K562 (cell line): ENCODE results near the gene GPR33. TPM values are rescaled to one million over a fixed set of nuclear protein-coding genes. Genes with fewer than 3 reads are reported as not detected.

ENCODE experiments used
- ATAC-seq: fragments of 200-7000 bp; cut with Tn5 transposase; 3 replicates; pipeline ENCODE4 v1.9.1; 2020; ENCODE audit warnings: moderate library complexity
- BruUV-seq: library from RNA; stranded (reverse); fragments of 400-500 nt; replicated peaks from 2 replicates; lab custom pipeline; 2021; lab: Mats Ljungman, UMichigan
- CTCF ChIA-PET: fragments of 300-600 bp; formaldehyde crosslinking; extraction: SDS; loops from one replicate; lab custom pipeline; 2021; ENCODE audit warnings: low intra/inter-chr PET ratio; lab: Yijun Ruan, JAX
- POLR2A ChIA-PET: fragments of 300-600, 350-650 bp; sonication (Branson Sonifier 250); formaldehyde crosslinking; extraction: SDS; loops from one replicate; lab custom pipeline; 2021; ENCODE audit warnings: antibody characterized with exemption, inconsistent platforms; lab: Yijun Ruan, JAX
- DNase-seq, 4 experiments: peaks; one replicate each; pipeline versions ENCODE4 v3.0.0 to v3.0.0-alpha.2; 2011 to 2018; ENCODE audit warnings: low spot score in 3 of 4, mixed read lengths in 3 of 4; ENCODE audit errors: extremely low read depth in 1 of 4
- FAIRE-seq: peaks from 2 replicates; lab custom pipeline; 2011; peaks lifted over from hg19 to GRCh38; lab: Jason Lieb, UNC
- H2AFZ ChIP-seq: 2 replicates; pipeline ENCODE4 v1.6.0; 2011; ENCODE audit warnings: low read depth, low read length, control low read depth, inconsistent platforms
- H3K27ac ChIP-seq: fragments of 200-600 bp; 3 replicates; pipeline ENCODE4 v1.8.0; 2011; ENCODE audit warnings: low read depth, mild to moderate bottlenecking, control low read depth, inconsistent platforms, low read length, moderate library complexity, mixed read lengths; ENCODE audit errors: extremely low read depth
- H3K27me3 ChIP-seq, 2 experiments: fragments of 300-600 bp in 1 of 2; 2 replicates in 1 of 2; 3 replicates in 1 of 2; pipeline versions ENCODE4 v1.6.0 to v1.8.0; 2011; ENCODE audit warnings: inconsistent platforms in 2 of 2, low read length in 2 of 2, mild to moderate bottlenecking in 1 of 2, mixed read lengths in 1 of 2, moderate library complexity in 1 of 2; ENCODE audit not compliant: control insufficient read depth in 2 of 2, insufficient read depth in 2 of 2
- H3K36me3 ChIP-seq: fragments of 300-600 bp; 3 replicates; pipeline ENCODE4 v1.8.0; 2011; ENCODE audit warnings: mild to moderate bottlenecking, low read length, inconsistent platforms; ENCODE audit not compliant: control insufficient read depth, insufficient read depth
- H3K4me1 ChIP-seq, 2 experiments: fragments of 200-600 bp in 1 of 2; replicated peaks in 1 of 2; 2 replicates in 1 of 2; 3 replicates in 1 of 2; pipeline versions ENCODE4 v1.5.1 to v1.8.0; 2011; ENCODE audit warnings: inconsistent platforms in 2 of 2, low read length in 2 of 2, mild to moderate bottlenecking in 1 of 2, mixed read lengths in 1 of 2, moderate library complexity in 1 of 2; ENCODE audit not compliant: control insufficient read depth in 2 of 2, insufficient read depth in 2 of 2
- H3K4me2 ChIP-seq: 2 replicates; pipeline ENCODE4 v1.6.1; 2011; ENCODE audit warnings: low read length, control low read depth, inconsistent platforms, mixed read lengths; ENCODE audit not compliant: insufficient read depth
- H3K4me3 ChIP-seq: fragments of 200-600 bp; sonication (generic), shearing (Covaris generic); 2 replicates; pipeline ENCODE4 v1.5.1; 2016; ENCODE audit warnings: control low read depth, inconsistent platforms
- H3K79me2 ChIP-seq: fragments of 200-600 bp; 3 replicates; pipeline ENCODE4 v1.8.0; 2011; ENCODE audit warnings: low read length, inconsistent platforms; ENCODE audit not compliant: control insufficient read depth, insufficient read depth
- H3K9ac ChIP-seq, 2 experiments: 2 replicates each; pipeline versions ENCODE4 v1.6.0 to v1.6.1; 2011; ENCODE audit warnings: low read depth in 2 of 2, low read length in 2 of 2, control low read depth in 1 of 2, inconsistent platforms in 1 of 2, mild to moderate bottlenecking in 1 of 2, mixed read lengths in 1 of 2; ENCODE audit not compliant: insufficient read depth in 1 of 2
- H3K9me1 ChIP-seq: one replicate; pipeline ENCODE4 v1.6.0; 2011; ENCODE audit warnings: inconsistent platforms, mild to moderate bottlenecking, low read length, moderate library complexity; ENCODE audit not compliant: control insufficient read depth, insufficient read depth
- H3K9me3 ChIP-seq: replicated peaks from 2 replicates; pipeline ENCODE4 v1.5.1; 2011; ENCODE audit warnings: low read depth, low read length, inconsistent platforms; ENCODE audit not compliant: control insufficient read depth, insufficient read depth
- H4K20me1 ChIP-seq: replicated peaks from 2 replicates; pipeline ENCODE4 v1.6.1; 2011; ENCODE audit warnings: low read length, inconsistent platforms, mixed read lengths; ENCODE audit not compliant: control insufficient read depth, insufficient read depth
- FOXP1 ChIP-seq: sonication (generic); formaldehyde crosslinking; IDR thresholded peaks from 2 replicates; pipeline ENCODE4 v1.8.0; 2022; ENCODE audit warnings: mild to moderate bottlenecking, missing genetic modification reagents
- NFE2 ChIP-seq: IDR thresholded peaks from 2 replicates; pipeline ENCODE4 v1.6.1; 2014; ENCODE audit warnings: antibody characterized with exemption, low read depth
- ZBTB17 ChIP-seq: fragments of 450-650 bp; formaldehyde crosslinking; IDR thresholded peaks from 2 replicates; pipeline ENCODE4 v1.4.0; 2020; ENCODE audit warnings: mild to moderate bottlenecking
- ZFP36 ChIP-seq: fragments of 150-350 bp; IDR thresholded peaks from 2 replicates; pipeline ENCODE4 v1.6.1; 2018; ENCODE audit warnings: low read length, low read depth; ENCODE audit not compliant: partially characterized antibody
- ZNF23 ChIP-seq: fragments of 250-450 bp; sonication (Bioruptor Pico); IDR thresholded peaks from 2 replicates; pipeline ENCODE4 v1.4.0; 2020; ENCODE audit warnings: mild to moderate bottlenecking
- ZNF431 ChIP-seq: sonication (generic); formaldehyde crosslinking; IDR thresholded peaks from 2 replicates; pipeline ENCODE4 v1.8.0; 2022; ENCODE audit warnings: mild to moderate bottlenecking, missing genetic modification reagents
- WGBS: fragments of 100-300 bp; shearing (Covaris generic); methylation state at CpG from one replicate; pipeline ENCODE4 v1.1.6; 2016; ENCODE audit warnings: low coverage, mixed read lengths; ENCODE audit not compliant: insufficient coverage; ENCODE audit errors: missing lambda C conversion rate; 5-methylcytosine and 5-hydroxymethylcytosine counted together
- in situ Hi-C: fragments of 300-500 bp; cut with MboI; formaldehyde crosslinking; loops from 4 replicates; pipeline ENCODE4 v1.15.0; 2018; ENCODE audit warnings: inconsistent platforms, mixed read lengths
- intact Hi-C: fragments of 100-400 bp; cut with micrococcal nuclease; formaldehyde crosslinking; loops from 2 replicates; pipeline ENCODE4 v1.14.2; 2022
- polyA plus RNA-seq, 8 experiments: library from polyadenylated mRNA; depleted of rRNA in 4 of 8; stranded (reverse) in 5 of 8; unstranded in 3 of 8; fragments of >200 nt; fragmentation: Nextera tagmentation in 2 of 8; fragmentation: Illumina TruSeq in 1 of 8; extraction: Ambion mirVana in 2 of 8; extraction: Trizol in 1 of 8; gene quantifications; 2 replicates each; pipeline versions ENCODE4 v1.2.1 to v1.2.3, GENCODE V29; 2011 to 2014; ENCODE audit warnings: inconsistent platforms in 1 of 8, missing spikeins in 1 of 8
- total RNA-seq, 7 experiments: library from RNA; depleted of rRNA in 6 of 7; stranded (reverse); fragments of >200 nt in 6 of 7; fragmentation: Illumina TruSeq in 2 of 7; extraction: Trizol in 2 of 7; gene quantifications; 2 replicates each; pipeline versions ENCODE4 v1.2.1 to v1.2.3, GENCODE V29; 2011 to 2021; ENCODE audit warnings: low replicate concordance in 1 of 7
- TF ChIP-seq, protein P1 (sequence below): fragments of 250-450 bp; sonication (Bioruptor Pico); IDR thresholded peaks from 2 replicates; pipeline ENCODE4 v1.8.0; 2021; ENCODE audit warnings: mild to moderate bottlenecking, moderate library complexity
- TF ChIP-seq, protein P2 (sequence below): fragments of 200-800 bp; sonication (Bioruptor generic); IDR thresholded peaks from 2 replicates; pipeline ENCODE4 v1.6.1; 2016; ENCODE audit warnings: missing genetic modification characterization, missing compliant biosample characterization

The GPR33 gene
- total and polyA plus RNA-seq, 9 of the 15 experiments (the other 6 are each of a cell fraction or from before 2014, with no cell fraction given), result not detected

GRCh38 chr14:31501870-31502269 is 14.0 kb upstream of the GPR33 start (continued):
- TF ChIP-seq, protein P1, sequence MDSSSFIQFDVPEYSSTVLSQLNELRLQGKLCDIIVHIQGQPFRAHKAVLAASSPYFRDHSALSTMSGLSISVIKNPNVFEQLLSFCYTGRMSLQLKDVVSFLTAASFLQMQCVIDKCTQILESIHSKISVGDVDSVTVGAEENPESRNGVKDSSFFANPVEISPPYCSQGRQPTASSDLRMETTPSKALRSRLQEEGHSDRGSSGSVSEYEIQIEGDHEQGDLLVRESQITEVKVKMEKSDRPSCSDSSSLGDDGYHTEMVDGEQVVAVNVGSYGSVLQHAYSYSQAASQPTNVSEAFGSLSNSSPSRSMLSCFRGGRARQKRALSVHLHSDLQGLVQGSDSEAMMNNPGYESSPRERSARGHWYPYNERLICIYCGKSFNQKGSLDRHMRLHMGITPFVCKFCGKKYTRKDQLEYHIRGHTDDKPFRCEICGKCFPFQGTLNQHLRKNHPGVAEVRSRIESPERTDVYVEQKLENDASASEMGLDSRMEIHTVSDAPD (CRISPR knock-in tag), result no peak
- no peak for TF ChIP-seq ZBTB17
- no peak for TF ChIP-seq FOXP1 (CRISPR knock-in tag)
- no peak for TF ChIP-seq ZNF23 (CRISPR knock-in tag)
- TF ChIP-seq ZNF431 (CRISPR knock-in tag), result no peak

GRCh38 chr14:31492759-31493498 is 5.1 kb upstream of the GPR33 start:
- WGBS, result 14% methylated on average over 5 of the region's 8 CpGs

More at GRCh38 chr14:31492759-31493498, 5.1 kb upstream of the GPR33 start:
- TF ChIP-seq, protein P2, sequence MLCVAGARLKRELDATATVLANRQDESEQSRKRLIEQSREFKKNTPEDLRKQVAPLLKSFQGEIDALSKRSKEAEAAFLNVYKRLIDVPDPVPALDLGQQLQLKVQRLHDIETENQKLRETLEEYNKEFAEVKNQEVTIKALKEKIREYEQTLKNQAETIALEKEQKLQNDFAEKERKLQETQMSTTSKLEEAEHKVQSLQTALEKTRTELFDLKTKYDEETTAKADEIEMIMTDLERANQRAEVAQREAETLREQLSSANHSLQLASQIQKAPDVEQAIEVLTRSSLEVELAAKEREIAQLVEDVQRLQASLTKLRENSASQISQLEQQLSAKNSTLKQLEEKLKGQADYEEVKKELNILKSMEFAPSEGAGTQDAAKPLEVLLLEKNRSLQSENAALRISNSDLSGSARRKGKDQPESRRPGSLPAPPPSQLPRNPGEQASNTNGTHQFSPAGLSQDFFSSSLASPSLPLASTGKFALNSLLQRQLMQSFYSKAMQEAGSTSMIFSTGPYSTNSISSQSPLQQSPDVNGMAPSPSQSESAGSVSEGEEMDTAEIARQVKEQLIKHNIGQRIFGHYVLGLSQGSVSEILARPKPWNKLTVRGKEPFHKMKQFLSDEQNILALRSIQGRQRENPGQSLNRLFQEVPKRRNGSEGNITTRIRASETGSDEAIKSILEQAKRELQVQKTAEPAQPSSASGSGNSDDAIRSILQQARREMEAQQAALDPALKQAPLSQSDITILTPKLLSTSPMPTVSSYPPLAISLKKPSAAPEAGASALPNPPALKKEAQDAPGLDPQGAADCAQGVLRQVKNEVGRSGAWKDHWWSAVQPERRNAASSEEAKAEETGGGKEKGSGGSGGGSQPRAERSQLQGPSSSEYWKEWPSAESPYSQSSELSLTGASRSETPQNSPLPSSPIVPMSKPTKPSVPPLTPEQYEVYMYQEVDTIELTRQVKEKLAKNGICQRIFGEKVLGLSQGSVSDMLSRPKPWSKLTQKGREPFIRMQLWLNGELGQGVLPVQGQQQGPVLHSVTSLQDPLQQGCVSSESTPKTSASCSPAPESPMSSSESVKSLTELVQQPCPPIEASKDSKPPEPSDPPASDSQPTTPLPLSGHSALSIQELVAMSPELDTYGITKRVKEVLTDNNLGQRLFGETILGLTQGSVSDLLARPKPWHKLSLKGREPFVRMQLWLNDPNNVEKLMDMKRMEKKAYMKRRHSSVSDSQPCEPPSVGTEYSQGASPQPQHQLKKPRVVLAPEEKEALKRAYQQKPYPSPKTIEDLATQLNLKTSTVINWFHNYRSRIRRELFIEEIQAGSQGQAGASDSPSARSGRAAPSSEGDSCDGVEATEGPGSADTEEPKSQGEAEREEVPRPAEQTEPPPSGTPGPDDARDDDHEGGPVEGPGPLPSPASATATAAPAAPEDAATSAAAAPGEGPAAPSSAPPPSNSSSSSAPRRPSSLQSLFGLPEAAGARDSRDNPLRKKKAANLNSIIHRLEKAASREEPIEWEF (CRISPR knock-in tag), result no peak
- TF ChIP-seq ZFP36, result peak; percentile 56
- 0 out of 2 replicates have a peak, but pooled peaks have one; percentile 9 for TF ChIP-seq NFE2
- FAIRE-seq, result no peak
- in situ Hi-C loops, result no loop called here
- Histone ChIP-seq H3K4me2 (no peak overlapping the region), H4K20me1 (no peaks in the 10 kb centered on the region), H3K9me3 (no peaks in the 10 kb centered on the region), H2AFZ (no peak overlapping the region), H3K27ac (no peak overlapping the region), H3K9ac (no peak overlapping the region), H3K36me3 (no peaks in the 10 kb centered on the region), H3K27me3 (no peaks in the 10 kb centered on the region; a peak in 1 of 5 replicates), H3K9me1 (no peaks in the 10 kb centered on the region), H3K4me3 (no peak overlapping the region), H3K4me1 (no peaks in the 10 kb centered on the region; a peak in 1 of 5 replicates), H3K79me2 (no peaks in the 10 kb centered on the region)
- no peak for DNase-seq
- no TSS peak for BruUV-seq
- intact Hi-C loops, result no loop called here
- ChIA-PET POLR2A (no interaction called here), CTCF (no interaction called here)
- ATAC-seq, result no peak
